WERI-Rb-1 (cell line): ENCODE measurements around the gene IL17RB.

Experiments used
- DNase-seq: peaks from one replicate; pipeline ENCODE4 v3.0.0-alpha.2; 2020
- H3K27ac ChIP-seq: fragments of 250-450 bp; sonication (Bioruptor Pico); 2 replicates; pipeline ENCODE4 v1.5.1; 2020; ENCODE audit warnings: mild to moderate bottlenecking, moderate library complexity
- H3K27me3 ChIP-seq: fragments of 250-450 bp; sonication (Bioruptor Pico); 2 replicates; pipeline ENCODE4 v1.5.1; 2021; ENCODE audit warnings: mild to moderate bottlenecking, low read depth, moderate library complexity; ENCODE audit not compliant: insufficient read depth, severe bottlenecking
- H3K36me3 ChIP-seq: fragments of 250-450 bp; sonication (Bioruptor Pico); 2 replicates; pipeline ENCODE4 v1.5.1; 2020; ENCODE audit warnings: mild to moderate bottlenecking, moderate library complexity
- H3K4me3 ChIP-seq: 2 replicates; pipeline ENCODE4 v1.5.1; 2011; ENCODE audit warnings: low read depth, mild to moderate bottlenecking, control low read depth, low read length
- H3K9me3 ChIP-seq: fragments of 250-450 bp; sonication (Bioruptor Pico); 2 replicates; pipeline ENCODE4 v1.5.1; 2021; ENCODE audit warnings: mild to moderate bottlenecking, moderate library complexity; ENCODE audit not compliant: severe bottlenecking
- TF ChIP-seq, protein P1 (sequence below): IDR thresholded peaks from 2 replicates; pipeline ENCODE4 v1.5.1; 2011; ENCODE audit warnings: low read depth, mild to moderate bottlenecking, control low read depth, inconsistent platforms, low read length

Gene IL17RB

DNA sequence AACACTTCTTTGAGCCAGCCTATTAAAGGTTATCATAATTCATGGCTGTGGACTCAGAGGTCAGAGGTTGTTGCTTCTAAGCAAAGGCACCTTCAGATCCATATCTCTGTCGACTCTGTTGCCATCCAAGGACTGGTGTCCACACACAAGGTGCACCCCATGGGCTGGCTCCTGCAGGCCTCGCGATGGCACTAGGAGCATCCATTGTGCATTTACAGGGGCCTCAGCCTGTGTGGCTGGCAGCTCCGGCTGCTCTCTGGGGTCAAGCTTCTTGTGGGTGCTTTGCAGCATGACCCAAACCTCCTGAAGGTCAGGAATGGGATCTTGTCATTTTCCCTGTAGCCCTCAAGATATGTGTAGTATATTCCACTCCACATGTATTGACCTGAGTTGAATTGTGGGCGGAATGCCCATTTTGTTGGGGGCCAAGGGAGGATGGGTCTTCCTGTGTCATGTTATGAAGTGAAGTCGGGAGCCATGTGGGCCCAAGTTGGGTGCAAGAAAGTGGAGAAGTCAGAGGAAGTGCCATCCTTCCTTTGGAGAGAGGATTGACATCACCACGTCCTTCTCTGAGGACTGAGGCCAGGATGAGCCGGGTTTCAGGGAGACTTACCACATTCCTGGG lies 44.0 kb upstream of the IL17RB start:
- Histone ChIP-seq H3K27me3 (no peaks in the 10 kb centered on the region), H3K27ac (no peak overlapping the region), H3K4me3 (no peak overlapping the region), H3K36me3 (no peaks in the 10 kb centered on the region), H3K9me3 (no peaks in the 10 kb centered on the region)
- DNase-seq = no peak
- TF ChIP-seq, protein P1, sequence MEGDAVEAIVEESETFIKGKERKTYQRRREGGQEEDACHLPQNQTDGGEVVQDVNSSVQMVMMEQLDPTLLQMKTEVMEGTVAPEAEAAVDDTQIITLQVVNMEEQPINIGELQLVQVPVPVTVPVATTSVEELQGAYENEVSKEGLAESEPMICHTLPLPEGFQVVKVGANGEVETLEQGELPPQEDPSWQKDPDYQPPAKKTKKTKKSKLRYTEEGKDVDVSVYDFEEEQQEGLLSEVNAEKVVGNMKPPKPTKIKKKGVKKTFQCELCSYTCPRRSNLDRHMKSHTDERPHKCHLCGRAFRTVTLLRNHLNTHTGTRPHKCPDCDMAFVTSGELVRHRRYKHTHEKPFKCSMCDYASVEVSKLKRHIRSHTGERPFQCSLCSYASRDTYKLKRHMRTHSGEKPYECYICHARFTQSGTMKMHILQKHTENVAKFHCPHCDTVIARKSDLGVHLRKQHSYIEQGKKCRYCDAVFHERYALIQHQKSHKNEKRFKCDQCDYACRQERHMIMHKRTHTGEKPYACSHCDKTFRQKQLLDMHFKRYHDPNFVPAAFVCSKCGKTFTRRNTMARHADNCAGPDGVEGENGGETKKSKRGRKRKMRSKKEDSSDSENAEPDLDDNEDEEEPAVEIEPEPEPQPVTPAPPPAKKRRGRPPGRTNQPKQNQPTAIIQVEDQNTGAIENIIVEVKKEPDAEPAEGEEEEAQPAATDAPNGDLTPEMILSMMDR = no peak

DNA sequence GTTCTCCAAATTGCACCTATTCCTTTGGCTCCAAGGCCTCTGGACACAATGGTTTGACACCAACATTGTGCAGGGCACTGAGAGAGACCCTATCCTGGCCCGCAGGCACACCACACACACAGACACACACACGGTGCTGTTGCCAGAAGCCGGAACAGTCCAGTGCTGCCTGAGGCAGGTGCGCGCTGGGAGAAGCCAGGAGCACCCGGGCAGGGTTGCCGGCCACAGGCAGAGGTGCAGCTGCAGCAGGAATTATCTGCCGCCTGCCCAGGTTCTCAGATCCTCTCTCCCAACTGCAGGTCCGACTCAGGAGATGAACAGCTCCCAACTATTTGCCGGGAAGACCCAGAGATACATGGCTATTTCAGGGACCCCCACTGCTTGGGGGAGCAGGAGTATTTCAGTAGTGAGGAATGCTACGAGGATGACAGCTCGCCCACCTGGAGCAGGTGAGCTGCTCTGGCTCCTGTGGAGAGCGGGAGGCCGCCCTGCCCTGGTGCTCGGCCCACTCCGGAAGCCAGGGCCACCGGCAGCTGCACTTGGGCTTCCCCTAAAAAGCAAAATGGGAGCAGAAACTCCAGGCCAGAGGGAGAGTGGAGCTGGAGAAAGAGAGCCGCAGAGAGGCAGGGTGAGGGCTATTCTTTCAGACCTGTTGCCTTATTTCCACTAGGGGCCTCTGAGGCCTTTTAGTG lies 43.1 kb upstream of the IL17RB start:
- H3K4me3 ChIP-seq = no peak overlapping the region
- H3K27me3 ChIP-seq = no peaks in the 10 kb centered on the region
- DNase-seq = no peak
- H3K27ac ChIP-seq = no peak overlapping the region
- H3K9me3 ChIP-seq = no peaks in the 10 kb centered on the region
- H3K36me3 ChIP-seq = no peaks in the 10 kb centered on the region
- TF ChIP-seq, protein P1 = no peak

DNA sequence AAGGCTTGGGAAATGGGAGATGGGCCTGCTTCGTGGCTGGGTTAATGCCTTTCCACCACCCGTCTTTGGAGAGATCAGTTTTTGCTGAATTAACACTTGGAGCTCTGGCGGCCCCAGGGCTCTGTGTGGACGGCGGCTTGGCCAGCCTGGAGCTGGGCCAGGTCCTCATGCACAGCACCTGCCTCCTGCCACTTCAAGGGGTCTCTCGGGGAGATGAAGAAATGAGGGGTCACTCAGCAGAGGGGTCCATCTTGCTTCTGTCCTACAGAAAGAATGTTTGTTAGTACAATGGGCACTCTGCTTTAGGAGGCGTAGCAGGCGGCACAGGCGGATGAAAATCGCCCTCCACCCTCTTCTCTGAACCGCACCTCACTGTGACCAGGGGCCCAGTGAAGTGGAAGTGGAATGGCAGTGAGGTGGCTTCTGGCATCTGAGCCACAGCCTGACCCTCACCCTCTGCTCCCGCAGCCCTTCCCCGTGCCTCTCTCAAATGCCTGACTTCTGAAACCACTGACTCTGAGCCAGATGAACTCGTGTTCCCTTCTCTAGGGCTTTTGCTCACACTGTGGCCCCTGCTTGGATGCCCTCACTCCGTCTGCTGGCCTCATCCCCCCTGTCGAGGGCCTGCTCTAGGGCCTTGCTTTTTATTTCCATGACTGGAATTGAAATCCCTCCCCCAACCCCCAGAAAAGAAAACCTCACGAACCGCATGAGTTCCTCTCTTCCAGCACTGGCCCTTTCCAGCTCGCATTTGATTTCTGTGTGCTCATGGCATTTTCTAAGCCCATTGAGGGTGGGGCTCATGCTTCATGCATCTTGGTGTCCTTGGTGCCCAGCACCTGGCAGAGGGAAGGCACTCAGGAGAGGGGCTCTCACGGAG lies 42.3 kb upstream of the IL17RB start:
- no peaks in the 10 kb centered on the region for H3K36me3 ChIP-seq
- H3K27ac ChIP-seq = no peak overlapping the region
- H3K4me3 ChIP-seq = no peak overlapping the region
- TF ChIP-seq, protein P1 = 0 out of 2 replicates have a peak, but pooled peaks have one; percentile 4
- no peaks in the 10 kb centered on the region for H3K27me3 ChIP-seq
- DNase-seq = no peak
- H3K9me3 ChIP-seq = no peaks in the 10 kb centered on the region

DNA sequence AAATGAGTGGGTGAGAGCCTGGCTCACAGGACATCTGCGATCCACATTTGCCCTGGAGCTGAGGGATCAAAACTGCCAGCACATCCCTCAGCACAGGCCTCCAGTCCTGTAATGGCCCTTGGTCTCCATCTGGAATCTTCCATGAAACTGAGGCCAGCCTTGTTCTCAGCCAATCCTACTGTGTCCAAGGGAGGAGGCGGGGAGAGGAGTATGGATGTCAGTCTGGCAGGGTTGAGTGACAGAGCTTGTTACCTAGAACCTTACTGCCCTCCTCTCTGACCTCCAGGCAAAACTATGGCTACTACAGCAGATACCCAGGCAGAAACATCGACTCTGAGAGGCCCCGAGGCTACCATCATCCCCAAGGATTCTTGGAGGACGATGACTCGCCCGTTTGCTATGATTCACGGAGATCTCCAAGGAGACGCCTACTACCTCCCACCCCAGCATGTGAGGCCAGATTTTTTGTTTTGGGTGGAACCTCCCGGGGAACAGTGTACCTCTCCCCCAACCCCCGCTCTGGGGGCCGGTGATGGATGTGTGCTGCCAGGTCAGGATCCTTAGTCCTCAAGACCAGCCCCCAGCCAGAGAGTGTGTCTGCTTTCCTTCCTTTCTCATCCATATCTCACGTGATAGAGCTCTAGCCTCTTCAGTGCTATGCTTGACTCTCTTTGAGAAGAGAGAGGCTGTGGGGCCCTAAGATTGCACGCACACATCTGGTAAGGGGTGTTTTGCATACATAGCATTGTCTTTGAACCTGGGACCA lies 41.5 kb upstream of the IL17RB start:
- no peak overlapping the region for H3K27ac ChIP-seq
- no peak overlapping the region for H3K4me3 ChIP-seq
- no peaks in the 10 kb centered on the region for H3K36me3 ChIP-seq
- no peak for DNase-seq
- no peaks in the 10 kb centered on the region for H3K27me3 ChIP-seq
- TF ChIP-seq, protein P1 = no peak
- H3K9me3 ChIP-seq = no peaks in the 10 kb centered on the region

DNA sequence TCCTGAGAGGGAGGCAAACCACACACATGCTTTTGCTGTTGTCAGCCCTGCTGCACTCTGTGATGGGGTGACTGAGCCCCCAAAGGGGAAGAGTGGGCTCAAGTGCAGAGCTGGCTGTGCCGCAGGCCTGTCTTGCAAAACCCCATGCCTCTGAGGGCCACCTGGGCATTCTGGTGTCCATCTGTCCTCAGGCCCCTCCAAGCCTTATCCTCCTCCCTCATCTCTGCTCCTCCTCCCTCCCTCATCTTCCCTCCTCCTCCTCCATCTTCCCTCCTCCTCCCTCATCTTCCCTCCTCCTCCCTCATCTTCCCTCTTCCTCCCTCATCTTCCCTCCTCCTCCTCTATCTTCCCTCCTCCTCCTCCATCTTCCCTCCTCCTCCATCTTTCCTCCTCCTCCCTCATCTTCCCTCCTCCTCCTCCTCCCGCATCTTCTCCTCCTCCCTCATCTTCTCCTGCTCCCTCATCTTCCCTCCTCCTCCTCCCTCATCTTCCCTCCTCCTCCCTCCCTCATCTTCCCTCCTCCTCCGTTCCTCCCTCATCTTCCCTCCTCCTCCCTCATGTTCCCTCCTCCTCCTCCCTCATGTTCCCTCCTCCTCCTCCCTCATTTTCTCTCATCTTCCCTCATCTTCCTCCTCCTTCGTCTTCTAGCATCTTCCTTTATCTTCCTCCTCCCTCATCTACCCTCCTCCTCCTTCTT lies 40.8 kb upstream of the IL17RB start:
- no peak for DNase-seq
- Histone ChIP-seq H3K27ac (no peak overlapping the region), H3K27me3 (no peaks in the 10 kb centered on the region), H3K4me3 (no peak overlapping the region), H3K36me3 (no peaks in the 10 kb centered on the region), H3K9me3 (no peaks in the 10 kb centered on the region)
- TF ChIP-seq, protein P1 = no peak
